GM21717 (cell line): ENCODE results near the gene KRTAP27-1.

Source experiments
- ATAC-seq: cut with Tn5 transposase; IDR thresholded peaks from one replicate; pipeline ENCODE4 v1.9.1; 2021; ENCODE audit warnings: mild to moderate bottlenecking, moderate library complexity; ENCODE audit not compliant: unreplicated experiment

KRTAP27-1 gene

GRCh38 chr21:30305136-30305535, 32.4 kb downstream of the KRTAP27-1 start:
- ATAC-seq, result no peak

GRCh38 chr21:30289215-30289614, 48.3 kb downstream of the KRTAP27-1 start, which contains the start of gene KRTAP25-1:
Gene KRTAP25-1 (minus strand): TSS chr21:30289514. CDS start chr21:30289490, 24 bp downstream.
- no peak for ATAC-seq
